Lower lobe of right lung (tissue), 2 donors: ENCODE results near the gene PARP11. TPM values are rescaled to one million over a fixed set of nuclear protein-coding genes. Genes with fewer than 3 reads are reported as not detected.

ENCODE experiments used
- ATAC-seq, 2 donors: fragments of 200-7000 bp; cut with Tn5 transposase; one replicate each; pipeline ENCODE4 v1.9.1; 2020 to 2022; ENCODE audit warnings: mild to moderate bottlenecking in 2 of 2, moderate library complexity in 2 of 2
- DNase-seq: peaks from one replicate; pipeline ENCODE4 v3.0.0-alpha.2; 2020
- H3K27ac ChIP-seq: fragments of 200-600 bp; one replicate; pipeline ENCODE4 v1.8.0; 2022
- H3K27me3 ChIP-seq: fragments of 200-600 bp; one replicate; pipeline ENCODE4 v1.8.0; 2022; ENCODE audit warnings: low read depth
- H3K36me3 ChIP-seq: fragments of 200-600 bp; one replicate; pipeline ENCODE4 v1.8.0; 2022; ENCODE audit warnings: mild to moderate bottlenecking
- H3K4me1 ChIP-seq: fragments of 200-600 bp; one replicate; pipeline ENCODE4 v1.8.0; 2022
- H3K4me3 ChIP-seq: fragments of 200-600 bp; one replicate; pipeline ENCODE4 v1.8.0; 2022; ENCODE audit warnings: mild to moderate bottlenecking
- H3K9me3 ChIP-seq: fragments of 200-600 bp; one replicate; pipeline ENCODE4 v1.8.0; 2022
- intact Hi-C: fragments of 100-400 bp; cut with DNase I; formaldehyde crosslinking; loops from one replicate; pipeline ENCODE4 v1.11.0; 2022
- total RNA-seq: library from RNA; stranded (reverse); fragmentation: NEBNext Ultra II Directional; extraction: Animal tissue kit (Norgen Biotek cat#: 25700); gene quantifications from one replicate; pipeline ENCODE4 v1.2.1, GENCODE V29; 2021
- TF ChIP-seq, protein P1 (sequence below): fragments of 200-600 bp; IDR thresholded peaks from one replicate; pipeline ENCODE4 v1.8.0; 2022; ENCODE audit warnings: antibody characterized with exemption, mild to moderate bottlenecking
- donor health status: DM: no; HTN: yes; CAD: no; lungs with severe emphysema.

PARP11 gene
- total RNA-seq, 1 donor from 2014 or later = 14.0 TPM

GRCh38 chr12:3835914-3836313 is 37.3 kb downstream of the PARP11 start:
- Histone ChIP-seq H3K9me3 (no peaks in the 10 kb centered on the region), H3K4me1 (no peaks in the 10 kb centered on the region), H3K27ac (no peak overlapping the region), H3K27me3 (no peaks in the 10 kb centered on the region), H3K4me3 (no peak overlapping the region), H3K36me3 (no peaks in the 10 kb centered on the region)
- intact Hi-C loops = no loop called here
- TF ChIP-seq, protein P1, sequence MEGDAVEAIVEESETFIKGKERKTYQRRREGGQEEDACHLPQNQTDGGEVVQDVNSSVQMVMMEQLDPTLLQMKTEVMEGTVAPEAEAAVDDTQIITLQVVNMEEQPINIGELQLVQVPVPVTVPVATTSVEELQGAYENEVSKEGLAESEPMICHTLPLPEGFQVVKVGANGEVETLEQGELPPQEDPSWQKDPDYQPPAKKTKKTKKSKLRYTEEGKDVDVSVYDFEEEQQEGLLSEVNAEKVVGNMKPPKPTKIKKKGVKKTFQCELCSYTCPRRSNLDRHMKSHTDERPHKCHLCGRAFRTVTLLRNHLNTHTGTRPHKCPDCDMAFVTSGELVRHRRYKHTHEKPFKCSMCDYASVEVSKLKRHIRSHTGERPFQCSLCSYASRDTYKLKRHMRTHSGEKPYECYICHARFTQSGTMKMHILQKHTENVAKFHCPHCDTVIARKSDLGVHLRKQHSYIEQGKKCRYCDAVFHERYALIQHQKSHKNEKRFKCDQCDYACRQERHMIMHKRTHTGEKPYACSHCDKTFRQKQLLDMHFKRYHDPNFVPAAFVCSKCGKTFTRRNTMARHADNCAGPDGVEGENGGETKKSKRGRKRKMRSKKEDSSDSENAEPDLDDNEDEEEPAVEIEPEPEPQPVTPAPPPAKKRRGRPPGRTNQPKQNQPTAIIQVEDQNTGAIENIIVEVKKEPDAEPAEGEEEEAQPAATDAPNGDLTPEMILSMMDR = no peak
- DNase-seq (no peak), ATAC-seq (no peak)

GRCh38 chr12:3834774-3835173 is 38.4 kb downstream of the PARP11 start:
- TF ChIP-seq, protein P1 = no peak
- no peaks in the 10 kb centered on the region for H3K27me3 ChIP-seq
- no peaks in the 10 kb centered on the region for H3K9me3 ChIP-seq
- H3K4me3 ChIP-seq = no peak overlapping the region
- H3K27ac ChIP-seq = no peak overlapping the region
- intact Hi-C loops = no loop called here
- ATAC-seq = peak in 1 of 2 donors; percentile 27
- no peaks in the 10 kb centered on the region for H3K4me1 ChIP-seq
- no peak for DNase-seq
- H3K36me3 ChIP-seq = peaks cover 1% of the 10 kb centered on the region

DNA sequence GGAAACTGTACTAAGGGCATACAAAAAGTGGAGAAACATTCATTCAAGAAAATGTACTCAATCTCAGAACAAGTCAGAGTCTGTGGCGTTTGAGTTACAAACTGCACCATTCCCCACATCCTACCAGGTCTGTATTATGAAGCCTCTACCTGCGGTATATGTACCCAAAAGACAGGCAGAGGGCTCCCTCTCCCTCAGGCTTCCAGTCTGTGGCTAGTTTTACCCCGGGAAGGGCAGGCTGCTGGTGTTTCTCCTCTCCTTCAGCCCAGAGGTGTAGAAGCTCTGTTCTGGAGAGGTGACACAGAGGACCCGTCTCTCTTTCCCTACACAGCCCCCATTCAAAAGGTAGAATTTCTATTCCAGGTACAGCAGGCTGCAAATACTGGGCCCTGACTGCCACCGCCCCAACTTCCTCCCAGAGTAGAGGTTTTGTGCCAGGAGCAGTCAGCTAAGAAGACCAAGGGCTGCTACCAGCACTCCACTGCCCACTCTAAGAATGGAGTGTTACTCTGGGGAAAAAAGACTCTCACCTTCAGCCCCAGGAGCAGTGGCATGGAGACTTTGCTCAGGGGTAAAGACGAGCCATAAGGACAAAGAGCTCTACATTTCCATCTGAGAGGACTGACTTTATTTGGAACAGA is 39.4 kb downstream of the PARP11 start:
- Histone ChIP-seq H3K4me1 (no peaks in the 10 kb centered on the region), H3K36me3 (peaks cover 11% of the 10 kb centered on the region), H3K9me3 (no peaks in the 10 kb centered on the region), H3K27ac (no peak overlapping the region), H3K4me3 (no peak overlapping the region), H3K27me3 (no peaks in the 10 kb centered on the region)
- TF ChIP-seq, protein P1 = no peak
- DNase-seq (no peak), ATAC-seq (no peak)
- intact Hi-C loops = no loop called here

DNA sequence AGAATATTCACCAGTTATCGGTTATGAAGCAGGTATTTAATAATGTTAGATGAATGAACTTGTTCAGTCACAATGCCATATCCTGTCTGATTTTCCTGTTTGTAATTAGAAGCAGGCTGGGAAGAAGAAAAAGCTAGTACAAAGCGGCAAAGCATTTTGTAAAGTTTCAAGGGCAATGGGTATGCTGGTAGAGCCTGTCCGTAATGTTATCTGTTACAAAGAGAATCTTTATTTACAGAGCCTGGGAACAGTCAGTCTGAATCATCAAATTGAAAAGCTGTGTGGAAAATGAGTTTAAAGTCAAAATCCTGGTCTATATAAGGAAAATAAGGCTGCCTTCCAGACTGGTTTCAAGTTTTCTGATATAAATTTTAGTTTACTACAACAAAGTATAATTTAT is 40.5 kb downstream of the PARP11 start:
- DNase-seq = no peak
- Histone ChIP-seq H3K4me3 (no peak overlapping the region), H3K4me1 (no peaks in the 10 kb centered on the region), H3K27ac (no peak overlapping the region), H3K36me3 (peaks cover 13% of the 10 kb centered on the region), H3K9me3 (no peaks in the 10 kb centered on the region), H3K27me3 (no peaks in the 10 kb centered on the region)
- TF ChIP-seq, protein P1 = no peak
- intact Hi-C loops = no loop called here
- no peak for ATAC-seq

DNA sequence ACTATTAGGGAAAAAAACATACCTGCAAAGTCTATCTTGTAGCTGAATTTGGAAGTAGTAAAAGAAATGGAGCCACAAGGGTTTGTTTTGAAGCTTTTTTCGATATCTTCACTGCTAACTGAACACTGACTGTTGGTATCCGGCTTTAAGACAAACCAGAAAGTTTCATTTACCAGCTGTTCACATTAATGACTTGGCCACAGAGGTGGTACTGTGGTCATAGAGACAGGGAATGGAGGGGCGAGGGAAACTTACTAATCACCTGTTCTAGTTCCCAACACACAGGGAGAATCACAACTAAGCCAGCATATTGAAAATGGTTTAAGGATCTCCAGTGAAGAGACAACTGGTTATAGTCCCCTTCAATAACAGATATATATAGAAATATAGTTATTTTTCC is 44.3 kb downstream of the PARP11 start:
- Histone ChIP-seq H3K4me1 (no peaks in the 10 kb centered on the region), H3K9me3 (no peaks in the 10 kb centered on the region), H3K4me3 (no peak overlapping the region), H3K27me3 (no peaks in the 10 kb centered on the region), H3K27ac (no peak overlapping the region), H3K36me3 (peaks cover 41% of the 10 kb centered on the region)
- no peak for DNase-seq
- intact Hi-C loops = no loop called here
- no peak for ATAC-seq
- TF ChIP-seq, protein P1 = no peak
